ENCODE measurements around the gene ATP2A2. TPM values are rescaled to one million over a fixed set of nuclear protein-coding genes. Genes with fewer than 3 reads are reported as not detected.

Gene ATP2A2
- total and polyA plus RNA-seq, 11 donors = 494 to 2,963 (median 1,674) TPM

GRCh38 chr12:110284597-110284996, 3.5 kb downstream of the ATP2A2 start:
- H3K9me3 ChIP-seq = no peaks in the 10 kb centered on the region
- ATAC-seq (no peak), DNase-seq (no peak)
- no peaks in the 10 kb centered on the region for H3K27me3 ChIP-seq
- H3K4me1 ChIP-seq = peaks cover 0 to 85% (median 61%) of the 10 kb centered on the region in 12 donors
- intact Hi-C loops (cut with DNase I) = loop anchor here in 9 of 10 donors (5.0 to 10.0 kb wide), 5 partner anchors 37 to 180 kb away; no protein-coding TSS in a partner anchor
- H3K27ac ChIP-seq = peak overlapping the region; percentile 85 to 100 (median 98)
- peaks cover 0 to 69% (median 61%) of the 10 kb centered on the region in 9 donors for H3K36me3 ChIP-seq
- H3K4me3 ChIP-seq = peak overlapping the region; percentile 28 to 96 (median 90)
- TF ChIP-seq POLR2A (IDR thresholded peaks at IDR 0.05) (no peak), CTCF (IDR thresholded peaks at IDR 0.05) (no peak)

- H3K4me1 ChIP-seq = peaks cover 0 to 92% (median 63%) of the 10 kb centered on the region in 12 donors
- H3K36me3 ChIP-seq = peaks cover 0 to 90% (median 81%) of the 10 kb centered on the region in 9 donors
These were observed 5.6 kb downstream of the ATP2A2 start for GRCh38 chr12:110286623-110287022.

GRCh38 chr12:110287986-110288385, 6.9 kb downstream of the ATP2A2 start:
- H3K36me3 ChIP-seq = peaks cover 0 to 99% (median 92%) of the 10 kb centered on the region in 9 donors
- intact Hi-C loops (cut with DNase I) = loop anchor here in 8 of 10 donors (10.0 kb wide), 3 partner anchors 63 to 183 kb away; no protein-coding TSS in a partner anchor
- TF ChIP-seq CTCF (IDR thresholded peaks at IDR 0.05) (no peak), POLR2A (IDR thresholded peaks at IDR 0.05) (no peak)
- H3K27me3 ChIP-seq = no peaks in the 10 kb centered on the region
- DNase-seq (no peak), ATAC-seq (no peak)
- H3K27ac ChIP-seq = peak overlapping the region in 10 of 12 donors; percentile 32 to 99 (median 98)
- peak overlapping the region in 6 of 12 donors; percentile 0 to 96 (median 82) for H3K4me3 ChIP-seq
- 47 to 61% (median 53%) methylated on average over 3 of the region's 3 CpGs for whole genome bisulfite sequencing, 4 donors
- no peaks in the 10 kb centered on the region for H3K9me3 ChIP-seq
- peaks cover 0 to 92% (median 61%) of the 10 kb centered on the region in 12 donors for H3K4me1 ChIP-seq

More at GRCh38 chr12:110286623-110287022, 5.6 kb downstream of the ATP2A2 start:
- Histone ChIP-seq H3K4me3 (peak overlapping the region in 11 of 12 donors; percentile 0 to 96 (median 91)), H3K9me3 (no peaks in the 10 kb centered on the region), H3K27ac (peak overlapping the region in 10 of 12 donors; percentile 46 to 100 (median 98)), H3K27me3 (no peaks in the 10 kb centered on the region)
- ATAC-seq = no peak
- DNase-seq = no peak
- no peak for TF ChIP-seq POLR2A (IDR thresholded peaks at IDR 0.05)
- TF ChIP-seq CTCF (IDR thresholded peaks at IDR 0.05) = no peak
- intact Hi-C loops (cut with DNase I) = loop anchor here in 8 of 10 donors (10.0 kb wide), 3 partner anchors 62 to 182 kb away; no protein-coding TSS in a partner anchor
- WGBS, 4 donors = 39 to 53% (median 42%) methylated on average over 7 of the region's 7 CpGs

GRCh38 chr12:110289044-110289710, 8.1 kb downstream of the ATP2A2 start:
- Histone ChIP-seq H3K27ac (peak overlapping the region in 10 of 12 donors; percentile 39 to 99 (median 98)), H3K27me3 (no peaks in the 10 kb centered on the region), H3K9me3 (no peaks in the 10 kb centered on the region), H3K4me3 (peak overlapping the region in 6 of 12 donors; percentile 5 to 96 (median 14)), H3K36me3 (peaks cover 0 to 99% (median 92%) of the 10 kb centered on the region in 9 donors), H3K4me1 (peaks cover 0 to 84% (median 55%) of the 10 kb centered on the region in 12 donors)
- 26 to 32% (median 28%) methylated on average over 3 of the region's 3 CpGs for WGBS, 4 donors
- intact Hi-C loops (cut with DNase I) = loop anchor here in 8 of 10 donors (10.0 kb wide), 3 partner anchors 64 to 184 kb away; no protein-coding TSS in a partner anchor
- ATAC-seq (peak; percentile 16 to 77 (median 44)), DNase-seq (no peak)
- TF ChIP-seq CTCF (IDR thresholded peaks at IDR 0.05) = no peak

Data from heart left ventricle (tissue), 16 donors.